ENCODE results near the gene AVP. TPM values are rescaled to one million over a fixed set of nuclear protein-coding genes. Genes with fewer than 3 reads are reported as not detected.
"Not testable (repeated sequence)": the region's sequence is repeated elsewhere in the genome, so short reads cannot be mapped to it uniquely, and the experiment has no call there.

The AVP gene
- polyA plus RNA-seq, 2 of the 4 experiments (the other 2 are of a cell fraction) = not detected

GRCh38 chr20:3077618-3078134, 6.8 kb downstream of the AVP start:
- H3K4me1 ChIP-seq = peaks cover 14% of the 10 kb centered on the region
- peak; percentile 63 for FAIRE-seq
- no peak for DNase-seq (ENCODE audit: low read depth in 1 of 2, low spot score in 1 of 2)
- WGBS (ENCODE audit: missing lambda C conversion rate) = 75% methylated on average over 4 of the region's 4 CpGs
- no peak overlapping the region for H3K27ac ChIP-seq
- no peak for ATAC-seq
- no peaks in the 10 kb centered on the region for H3K9me3 ChIP-seq
- POLR2A ChIA-PET = no interaction called here
- H3K4me3 ChIP-seq = no peak overlapping the region
- CTCF ChIA-PET = interaction anchor here (0.7 to 6.4 kb wide), 12 partner anchors 9 to 238 kb away, joined by 3 to 45 read pairs (median 5); no protein-coding TSS in a partner anchor
- H3K4me2 ChIP-seq = no peak overlapping the region
- TF ChIP-seq HOXB13 (CRISPR knock-in tag; IDR thresholded peaks at IDR 0.05; ENCODE audit: low read depth) = no peak
- no peak for TF ChIP-seq MAZ (IDR thresholded peaks at IDR 0.05; ENCODE audit: borderline replicate concordance, low read depth, low read length)
- TF ChIP-seq PBX3 (IDR thresholded peaks at IDR 0.05) = no peak
- no peak for TF ChIP-seq MAX (IDR thresholded peaks at IDR 0.05)
- no peak for TF ChIP-seq HOXB5 (CRISPR knock-in tag; IDR thresholded peaks at IDR 0.05)
- TF ChIP-seq SREBF2 (IDR thresholded peaks at IDR 0.05) = no peak
- TF ChIP-seq HES2 (IDR thresholded peaks at IDR 0.05) = no peak
- no peak for TF ChIP-seq CBX2 (IDR thresholded peaks at IDR 0.05; ENCODE audit: borderline replicate concordance, low read depth)
- no peak for TF ChIP-seq RFX5 (IDR thresholded peaks at IDR 0.05)
- no peak for TF ChIP-seq RCOR1 (IDR thresholded peaks at IDR 0.05; ENCODE audit: low read depth, low read length)
- TF ChIP-seq POLR2AphosphoS2 (conservative IDR thresholded peaks at IDR 0.05; ENCODE audit: low read length) = no peak
- TF ChIP-seq CTCF (IDR thresholded peaks at IDR 0.05) = no peak

GRCh38 chr20:3075315-3075714, 9.2 kb downstream of the AVP start:
- ATAC-seq; H3K4me2 ChIP-seq; H3K27ac ChIP-seq; DNase-seq (ENCODE audit: low read depth in 1 of 2, low spot score in 1 of 2); POLR2A ChIA-PET; H3K4me1 ChIP-seq; FAIRE-seq; H3K9me3 ChIP-seq; H3K4me3 ChIP-seq: not testable (repeated sequence)
- 68% methylated on average over 6 of the region's 6 CpGs for WGBS (ENCODE audit: missing lambda C conversion rate)
- CTCF ChIA-PET = interaction anchor here (0.6 to 6.4 kb wide), 6 partner anchors 10 to 232 kb away, joined by 3 to 45 read pairs (median 3); no protein-coding TSS in a partner anchor
- TF ChIP-seq CEBPB (IDR thresholded peaks at IDR 0.05) = peak in 1 of 2 experiments; percentile 43; a peak in 1 of 4 replicates

GRCh38 chr20:3074812-3075211, 9.7 kb downstream of the AVP start:
- Histone ChIP-seq H3K27ac (no peak overlapping the region), H3K4me1 (no peaks in the 10 kb centered on the region), H3K9me3 (no peaks in the 10 kb centered on the region), H3K4me2 (no peak overlapping the region), H3K4me3 (no peak overlapping the region)
- POLR2A ChIA-PET = no interaction called here
- FAIRE-seq = no peak
- WGBS (ENCODE audit: missing lambda C conversion rate) = 53% methylated on average over 6 of the region's 6 CpGs
- CTCF ChIA-PET = interaction anchor here (0.6 to 6.4 kb wide), 6 partner anchors 11 to 232 kb away, joined by 3 to 45 read pairs (median 4); no protein-coding TSS in a partner anchor
- no peak for TF ChIP-seq HMGXB4 (CRISPR knock-in tag; IDR thresholded peaks at IDR 0.05; ENCODE audit: borderline replicate concordance)
- TF ChIP-seq TP53 (CRISPR knock-in tag; IDR thresholded peaks at IDR 0.05) = no peak
- no peak for TF ChIP-seq EP300 (IDR thresholded peaks at IDR 0.05)
- ATAC-seq = no peak
- DNase-seq (ENCODE audit: low read depth in 1 of 2, low spot score in 1 of 2) = no peak

- H3K9me3 ChIP-seq; ATAC-seq; H3K4me3 ChIP-seq; DNase-seq (ENCODE audit: low read depth in 1 of 2, low spot score in 1 of 2); H3K27ac ChIP-seq; FAIRE-seq; H3K4me1 ChIP-seq; H3K4me2 ChIP-seq; POLR2A ChIA-PET: not testable (repeated sequence)
- 81% methylated on average over 8 of the region's 8 CpGs for WGBS (ENCODE audit: missing lambda C conversion rate)
- CTCF ChIA-PET = interaction anchor here (0.6 to 6.4 kb wide), 4 partner anchors 20 to 115 kb away, joined by 3 to 45 read pairs (median 4); no protein-coding TSS in a partner anchor
These were observed 11.3 kb downstream of the AVP start for GRCh38 chr20:3073251-3073643.

Measured in A549 (cell line).